Panc1 (cell line): ENCODE results near the gene PPP2R3B.

ENCODE experiments used
- POLR2AphosphoS5 ChIP-seq: IDR thresholded peaks from 2 replicates; pipeline ENCODE4 v1.6.1; 2012; ENCODE audit warnings: mild to moderate bottlenecking, low read depth, low read length, moderate library complexity
- SIN3A ChIP-seq: IDR thresholded peaks from 2 replicates; pipeline ENCODE4 v1.6.1; 2012; ENCODE audit warnings: low read depth, mild to moderate bottlenecking, low read length, moderate library complexity, borderline replicate concordance; ENCODE audit not compliant: insufficient read depth
- TCF7L2 ChIP-seq: IDR thresholded peaks from 2 replicates; pipeline ENCODE4 v1.6.1; 2011; ENCODE audit warnings: mild to moderate bottlenecking, low read depth, low read length, inconsistent platforms
- TF ChIP-seq, protein P1 (sequence below), 2 experiments: IDR thresholded peaks; 2 replicates each; pipeline ENCODE4 v1.6.1; 2011 to 2012; ENCODE audit warnings: low read depth in 2 of 2, control low read depth in 1 of 2, low read length in 1 of 2, mild to moderate bottlenecking in 1 of 2, moderate library complexity in 1 of 2; ENCODE audit not compliant: insufficient read depth in 1 of 2
- TF ChIP-seq, protein P2 (sequence below): fragments of 450-650 bp; IDR thresholded peaks from 2 replicates; pipeline ENCODE4 v1.5.1; 2017; ENCODE audit warnings: mild to moderate bottlenecking

DNA sequence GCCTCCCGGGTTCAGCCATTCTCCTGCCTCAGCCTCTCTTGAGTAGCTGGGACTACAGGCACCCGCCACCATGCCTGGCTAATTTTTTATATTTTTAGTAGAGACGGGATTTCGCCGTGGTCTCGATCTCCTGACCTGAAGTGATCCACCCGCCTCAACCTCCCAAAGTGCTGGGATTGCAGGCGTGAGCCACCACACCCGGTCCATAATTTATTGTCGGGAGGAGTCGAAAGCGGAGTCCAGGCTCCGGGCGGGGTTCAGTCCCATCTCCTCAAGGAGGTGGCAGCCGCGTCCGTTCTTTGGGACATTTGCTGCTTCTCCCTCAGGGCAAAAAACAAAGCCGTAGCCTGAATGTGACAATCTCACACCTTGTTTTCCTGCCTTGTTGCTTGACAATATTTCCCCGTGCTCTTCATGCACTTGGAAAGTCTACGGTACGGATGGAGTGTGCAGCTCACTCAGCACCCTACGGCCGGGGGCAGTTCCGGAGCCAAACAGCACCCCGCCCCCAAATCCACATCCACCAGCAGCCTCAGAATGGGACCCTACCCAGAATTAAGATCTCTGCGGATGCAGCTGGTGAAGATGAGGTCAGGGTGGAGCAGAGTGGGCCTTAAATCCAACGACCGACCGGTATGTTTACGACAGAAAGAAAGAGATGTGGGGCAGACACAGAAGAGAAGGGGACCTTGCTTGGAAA lies 77.7 kb downstream of the PPP2R3B start:
- TF ChIP-seq, protein P1, sequence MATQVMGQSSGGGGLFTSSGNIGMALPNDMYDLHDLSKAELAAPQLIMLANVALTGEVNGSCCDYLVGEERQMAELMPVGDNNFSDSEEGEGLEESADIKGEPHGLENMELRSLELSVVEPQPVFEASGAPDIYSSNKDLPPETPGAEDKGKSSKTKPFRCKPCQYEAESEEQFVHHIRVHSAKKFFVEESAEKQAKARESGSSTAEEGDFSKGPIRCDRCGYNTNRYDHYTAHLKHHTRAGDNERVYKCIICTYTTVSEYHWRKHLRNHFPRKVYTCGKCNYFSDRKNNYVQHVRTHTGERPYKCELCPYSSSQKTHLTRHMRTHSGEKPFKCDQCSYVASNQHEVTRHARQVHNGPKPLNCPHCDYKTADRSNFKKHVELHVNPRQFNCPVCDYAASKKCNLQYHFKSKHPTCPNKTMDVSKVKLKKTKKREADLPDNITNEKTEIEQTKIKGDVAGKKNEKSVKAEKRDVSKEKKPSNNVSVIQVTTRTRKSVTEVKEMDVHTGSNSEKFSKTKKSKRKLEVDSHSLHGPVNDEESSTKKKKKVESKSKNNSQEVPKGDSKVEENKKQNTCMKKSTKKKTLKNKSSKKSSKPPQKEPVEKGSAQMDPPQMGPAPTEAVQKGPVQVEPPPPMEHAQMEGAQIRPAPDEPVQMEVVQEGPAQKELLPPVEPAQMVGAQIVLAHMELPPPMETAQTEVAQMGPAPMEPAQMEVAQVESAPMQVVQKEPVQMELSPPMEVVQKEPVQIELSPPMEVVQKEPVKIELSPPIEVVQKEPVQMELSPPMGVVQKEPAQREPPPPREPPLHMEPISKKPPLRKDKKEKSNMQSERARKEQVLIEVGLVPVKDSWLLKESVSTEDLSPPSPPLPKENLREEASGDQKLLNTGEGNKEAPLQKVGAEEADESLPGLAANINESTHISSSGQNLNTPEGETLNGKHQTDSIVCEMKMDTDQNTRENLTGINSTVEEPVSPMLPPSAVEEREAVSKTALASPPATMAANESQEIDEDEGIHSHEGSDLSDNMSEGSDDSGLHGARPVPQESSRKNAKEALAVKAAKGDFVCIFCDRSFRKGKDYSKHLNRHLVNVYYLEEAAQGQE (IDR thresholded peaks at IDR 0.05; ENCODE audit: insufficient read depth in 1 of 2, low read depth in 2 of 2, low read length in 1 of 2), result no peak
- TF ChIP-seq, protein P2, sequence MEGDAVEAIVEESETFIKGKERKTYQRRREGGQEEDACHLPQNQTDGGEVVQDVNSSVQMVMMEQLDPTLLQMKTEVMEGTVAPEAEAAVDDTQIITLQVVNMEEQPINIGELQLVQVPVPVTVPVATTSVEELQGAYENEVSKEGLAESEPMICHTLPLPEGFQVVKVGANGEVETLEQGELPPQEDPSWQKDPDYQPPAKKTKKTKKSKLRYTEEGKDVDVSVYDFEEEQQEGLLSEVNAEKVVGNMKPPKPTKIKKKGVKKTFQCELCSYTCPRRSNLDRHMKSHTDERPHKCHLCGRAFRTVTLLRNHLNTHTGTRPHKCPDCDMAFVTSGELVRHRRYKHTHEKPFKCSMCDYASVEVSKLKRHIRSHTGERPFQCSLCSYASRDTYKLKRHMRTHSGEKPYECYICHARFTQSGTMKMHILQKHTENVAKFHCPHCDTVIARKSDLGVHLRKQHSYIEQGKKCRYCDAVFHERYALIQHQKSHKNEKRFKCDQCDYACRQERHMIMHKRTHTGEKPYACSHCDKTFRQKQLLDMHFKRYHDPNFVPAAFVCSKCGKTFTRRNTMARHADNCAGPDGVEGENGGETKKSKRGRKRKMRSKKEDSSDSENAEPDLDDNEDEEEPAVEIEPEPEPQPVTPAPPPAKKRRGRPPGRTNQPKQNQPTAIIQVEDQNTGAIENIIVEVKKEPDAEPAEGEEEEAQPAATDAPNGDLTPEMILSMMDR, result no peak
- TF ChIP-seq SIN3A (no peak), POLR2AphosphoS5 (no peak), TCF7L2 (no peak)
